Liver (tissue), 9 donors: Measurements from ENCODE around the gene YPEL5. TPM values are rescaled to one million over a fixed set of nuclear protein-coding genes. Genes with fewer than 3 reads are reported as not detected.

Experiments
- DNase-seq: peaks from one replicate; pipeline ENCODE4 v3.0.0-alpha.2; 2017; ENCODE audit warnings: low spot score
- H3K27ac ChIP-seq, 2 donors: one replicate each; pipeline ENCODE4 v1.7.0; 2013; ENCODE audit warnings: inconsistent platforms in 2 of 2, low read length in 2 of 2, control low read depth in 1 of 2, low read depth in 1 of 2, mild to moderate bottlenecking in 1 of 2
- H3K27me3 ChIP-seq, 4 donors: one replicate each; pipeline versions ENCODE4 v1.6.1 to v1.7.0; 2013; ENCODE audit warnings: low read length in 3 of 4, inconsistent platforms in 1 of 4, mild to moderate bottlenecking in 1 of 4, moderate library complexity in 1 of 4; ENCODE audit not compliant: control insufficient read depth in 4 of 4, insufficient read depth in 4 of 4
- H3K36me3 ChIP-seq, 4 donors: one replicate each; pipeline versions ENCODE4 v1.6.1 to v1.7.0; 2013; ENCODE audit warnings: low read length in 3 of 4, mild to moderate bottlenecking in 3 of 4, low read depth in 1 of 4, moderate library complexity in 1 of 4; ENCODE audit not compliant: control insufficient read depth in 4 of 4, insufficient read depth in 3 of 4
- H3K4me1 ChIP-seq, 4 donors: one replicate each; pipeline versions ENCODE4 v1.6.1 to v1.7.0; 2013; ENCODE audit warnings: low read length in 3 of 4, mild to moderate bottlenecking in 3 of 4, moderate library complexity in 1 of 4; ENCODE audit not compliant: control insufficient read depth in 4 of 4, insufficient read depth in 4 of 4
- H3K4me3 ChIP-seq, 3 donors: one replicate each; pipeline versions ENCODE4 v1.6.1 to v1.7.0; 2013; ENCODE audit warnings: low read length in 3 of 3, control low read depth in 1 of 3, low read depth in 1 of 3, mild to moderate bottlenecking in 1 of 3
- H3K9ac ChIP-seq, 2 donors: one replicate each; pipeline ENCODE4 v1.7.0; 2013; ENCODE audit warnings: low read length in 2 of 2, mild to moderate bottlenecking in 2 of 2, moderate library complexity in 2 of 2, control low read depth in 1 of 2, low read depth in 1 of 2
- H3K9me3 ChIP-seq, 4 donors: one replicate each; pipeline versions ENCODE4 v1.6.1 to v1.7.0; 2013; ENCODE audit warnings: low read length in 3 of 4; ENCODE audit not compliant: control insufficient read depth in 4 of 4
- EGR1 ChIP-seq, 2 donors: IDR thresholded peaks; 2 replicates each; pipeline ENCODE4 v1.6.1; 2016 to 2018; ENCODE audit warnings: antibody characterized with exemption in 2 of 2, low read depth in 2 of 2
- FOXA2 ChIP-seq: IDR thresholded peaks from 2 replicates; pipeline ENCODE4 v1.6.1; 2016; ENCODE audit warnings: antibody characterized with exemption
- GABPA ChIP-seq, 2 donors: IDR thresholded peaks in 1 of 2; conservative IDR thresholded peaks in 1 of 2; 2 replicates each; pipeline ENCODE4 v1.6.1; 2016; ENCODE audit warnings: antibody characterized with exemption in 2 of 2, mild to moderate bottlenecking in 1 of 2, moderate library complexity in 1 of 2
- HNF4A ChIP-seq, 2 donors: conservative IDR thresholded peaks; 2 replicates each; pipeline ENCODE4 v1.6.1; 2016; ENCODE audit warnings: antibody characterized with exemption in 2 of 2, mild to moderate bottlenecking in 2 of 2
- HNF4G ChIP-seq: IDR thresholded peaks from 2 replicates; pipeline ENCODE4 v1.6.1; 2016; ENCODE audit warnings: antibody characterized with exemption
- JUND ChIP-seq, 2 donors: IDR thresholded peaks; 2 replicates each; pipeline ENCODE4 v1.6.1; 2016; ENCODE audit warnings: antibody characterized with exemption in 2 of 2
- NR2F2 ChIP-seq: IDR thresholded peaks from 2 replicates; pipeline ENCODE4 v1.6.1; 2016; ENCODE audit warnings: antibody characterized with exemption
- RAD21 ChIP-seq, 2 donors: IDR thresholded peaks; 2 replicates each; pipeline ENCODE4 v1.6.1; 2016; ENCODE audit warnings: antibody characterized with exemption in 2 of 2, mild to moderate bottlenecking in 2 of 2
- RXRA ChIP-seq, 2 donors: IDR thresholded peaks; 2 replicates each; pipeline ENCODE4 v1.6.1; 2017 to 2018; ENCODE audit warnings: antibody characterized with exemption in 2 of 2, mild to moderate bottlenecking in 1 of 2
- SP1 ChIP-seq: IDR thresholded peaks from 2 replicates; pipeline ENCODE4 v1.6.1; 2018; ENCODE audit warnings: antibody characterized with exemption, mild to moderate bottlenecking
- YY1 ChIP-seq: IDR thresholded peaks from 2 replicates; pipeline ENCODE4 v1.6.1; 2016; ENCODE audit warnings: antibody characterized with exemption, mild to moderate bottlenecking
- WGBS: extraction: QIAGEN DNeasy Blood & Tissue Kit; methylation state at CpG from one replicate; pipeline ENCODE4 v1.1.7; 2013; 5-methylcytosine and 5-hydroxymethylcytosine counted together
- polyA plus RNA-seq, 2 donors: library from polyadenylated mRNA; stranded (reverse) in 1 of 2; unstranded in 1 of 2; fragments of 200-250 nt in 1 of 2; fragments of >200 nt in 1 of 2; fragmentation: Nextera tagmentation in 1 of 2; extraction: Ambion mirVana in 1 of 2; gene quantifications; one replicate each; pipeline versions ENCODE4 v1.2.1 to v1.2.3, GENCODE V29; 2013 to 2015
- total RNA-seq, 2 donors: library from RNA; depleted of rRNA; stranded (reverse); fragments of >200 nt; gene quantifications; one replicate each; pipeline ENCODE4 v1.2.3, GENCODE V29; 2014
- TF ChIP-seq, protein P1 (sequence below): IDR thresholded peaks from 2 replicates; pipeline ENCODE4 v1.6.1; 2016; ENCODE audit warnings: antibody characterized with exemption
- TF ChIP-seq, protein P2 (sequence below): IDR thresholded peaks from 2 replicates; pipeline ENCODE4 v1.6.1; 2016; ENCODE audit warnings: antibody characterized with exemption
- TF ChIP-seq, protein P3 (sequence below): IDR thresholded peaks from 2 replicates; pipeline ENCODE4 v1.6.1; 2016; ENCODE audit warnings: antibody characterized with exemption, mild to moderate bottlenecking
- TF ChIP-seq, protein P4 (sequence below): IDR thresholded peaks from 2 replicates; pipeline ENCODE4 v1.6.1; 2016; ENCODE audit warnings: antibody characterized with exemption
- donor health status: healthy.
- donor health status: healthy.
- donor health status: healthy.
- donor health status: healthy.
- donor health status: healthy.

YPEL5 gene
- total and polyA plus RNA-seq, 4 donors, result 20.4 to 62.8 (median 36.5) TPM

DNA sequence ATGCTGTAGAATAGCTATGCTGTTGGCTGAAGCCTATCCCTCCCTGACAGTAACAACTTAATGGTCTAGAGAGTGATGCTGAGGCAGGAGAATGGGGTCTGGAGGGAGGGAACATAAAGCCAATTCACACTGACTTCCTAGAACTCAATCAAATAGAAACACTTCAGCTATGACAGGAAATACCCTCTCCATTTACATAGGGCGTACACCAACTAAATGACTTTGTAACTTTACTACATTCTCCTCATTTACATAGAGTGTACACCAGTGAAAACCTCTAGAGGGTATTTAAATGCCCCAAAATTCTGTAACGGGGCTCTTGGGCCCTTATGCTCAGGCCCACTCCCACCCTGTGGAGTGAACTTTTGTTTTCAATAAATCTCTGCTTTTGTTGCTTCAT, 41.5 kb downstream of the YPEL5 start:
- H3K4me3 ChIP-seq, result no peak overlapping the region
- H3K27ac ChIP-seq, result no peak overlapping the region
- DNase-seq, result no peak
- H3K27me3 ChIP-seq, result no peaks in the 10 kb centered on the region
- WGBS, result 88% methylated on average over 2 of the region's 2 CpGs
- no peaks in the 10 kb centered on the region for H3K36me3 ChIP-seq
- no peak overlapping the region for H3K9ac ChIP-seq
- H3K4me1 ChIP-seq, result no peaks in the 10 kb centered on the region
- TF ChIP-seq, protein P1, sequence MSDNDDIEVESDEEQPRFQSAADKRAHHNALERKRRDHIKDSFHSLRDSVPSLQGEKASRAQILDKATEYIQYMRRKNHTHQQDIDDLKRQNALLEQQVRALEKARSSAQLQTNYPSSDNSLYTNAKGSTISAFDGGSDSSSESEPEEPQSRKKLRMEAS, result no peak
- TF ChIP-seq FOXA2 (no peak), HNF4G (no peak), EGR1 (IDR thresholded peaks at IDR 0.05; ENCODE audit: low read depth in 2 of 2) (no peak), HNF4A (conservative IDR thresholded peaks at IDR 0.05) (no peak), RXRA (IDR thresholded peaks at IDR 0.05) (no peak), SP1 (no peak), NR2F2 (no peak), GABPA (IDR thresholded peaks at IDR 0.05 in 1 of 2, conservative IDR thresholded peaks at IDR 0.05 in 1 of 2) (no peak)
- TF ChIP-seq, protein P2, sequence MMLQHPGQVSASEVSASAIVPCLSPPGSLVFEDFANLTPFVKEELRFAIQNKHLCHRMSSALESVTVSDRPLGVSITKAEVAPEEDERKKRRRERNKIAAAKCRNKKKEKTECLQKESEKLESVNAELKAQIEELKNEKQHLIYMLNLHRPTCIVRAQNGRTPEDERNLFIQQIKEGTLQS, result no peak
- TF ChIP-seq, protein P3, sequence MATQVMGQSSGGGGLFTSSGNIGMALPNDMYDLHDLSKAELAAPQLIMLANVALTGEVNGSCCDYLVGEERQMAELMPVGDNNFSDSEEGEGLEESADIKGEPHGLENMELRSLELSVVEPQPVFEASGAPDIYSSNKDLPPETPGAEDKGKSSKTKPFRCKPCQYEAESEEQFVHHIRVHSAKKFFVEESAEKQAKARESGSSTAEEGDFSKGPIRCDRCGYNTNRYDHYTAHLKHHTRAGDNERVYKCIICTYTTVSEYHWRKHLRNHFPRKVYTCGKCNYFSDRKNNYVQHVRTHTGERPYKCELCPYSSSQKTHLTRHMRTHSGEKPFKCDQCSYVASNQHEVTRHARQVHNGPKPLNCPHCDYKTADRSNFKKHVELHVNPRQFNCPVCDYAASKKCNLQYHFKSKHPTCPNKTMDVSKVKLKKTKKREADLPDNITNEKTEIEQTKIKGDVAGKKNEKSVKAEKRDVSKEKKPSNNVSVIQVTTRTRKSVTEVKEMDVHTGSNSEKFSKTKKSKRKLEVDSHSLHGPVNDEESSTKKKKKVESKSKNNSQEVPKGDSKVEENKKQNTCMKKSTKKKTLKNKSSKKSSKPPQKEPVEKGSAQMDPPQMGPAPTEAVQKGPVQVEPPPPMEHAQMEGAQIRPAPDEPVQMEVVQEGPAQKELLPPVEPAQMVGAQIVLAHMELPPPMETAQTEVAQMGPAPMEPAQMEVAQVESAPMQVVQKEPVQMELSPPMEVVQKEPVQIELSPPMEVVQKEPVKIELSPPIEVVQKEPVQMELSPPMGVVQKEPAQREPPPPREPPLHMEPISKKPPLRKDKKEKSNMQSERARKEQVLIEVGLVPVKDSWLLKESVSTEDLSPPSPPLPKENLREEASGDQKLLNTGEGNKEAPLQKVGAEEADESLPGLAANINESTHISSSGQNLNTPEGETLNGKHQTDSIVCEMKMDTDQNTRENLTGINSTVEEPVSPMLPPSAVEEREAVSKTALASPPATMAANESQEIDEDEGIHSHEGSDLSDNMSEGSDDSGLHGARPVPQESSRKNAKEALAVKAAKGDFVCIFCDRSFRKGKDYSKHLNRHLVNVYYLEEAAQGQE, result no peak
- no peaks in the 10 kb centered on the region for H3K9me3 ChIP-seq

DNA sequence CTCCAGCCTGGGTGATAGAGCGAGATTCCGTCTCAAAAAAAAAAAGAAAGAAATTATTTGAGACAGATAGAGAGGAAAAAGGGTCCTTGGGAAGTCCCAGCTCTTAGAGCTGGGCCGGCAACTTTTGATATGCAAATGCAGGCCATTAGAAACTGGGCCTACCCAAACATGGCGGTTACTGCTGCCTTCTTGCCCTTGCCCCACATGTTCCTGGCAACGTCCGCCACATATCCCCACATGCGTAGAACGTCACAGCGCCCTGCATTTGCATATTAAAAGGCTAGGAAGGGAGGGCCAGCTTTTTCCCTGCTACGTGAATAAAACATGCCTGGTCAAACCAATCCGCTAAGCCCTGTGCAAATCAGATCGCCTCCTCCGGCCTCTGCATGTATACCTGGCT, 43.8 kb downstream of the YPEL5 start:
- WGBS, result 94% methylated on average over 13 of the region's 13 CpGs
- TF ChIP-seq JUND (IDR thresholded peaks at IDR 0.05) (no peak), YY1 (no peak), SP1 (no peak), HNF4G (no peak), RAD21 (IDR thresholded peaks at IDR 0.05) (no peak), EGR1 (IDR thresholded peaks at IDR 0.05; ENCODE audit: low read depth in 2 of 2) (no peak), GABPA (IDR thresholded peaks at IDR 0.05 in 1 of 2, conservative IDR thresholded peaks at IDR 0.05 in 1 of 2) (no peak), RXRA (IDR thresholded peaks at IDR 0.05) (no peak), NR2F2 (no peak)
- TF ChIP-seq, protein P4, sequence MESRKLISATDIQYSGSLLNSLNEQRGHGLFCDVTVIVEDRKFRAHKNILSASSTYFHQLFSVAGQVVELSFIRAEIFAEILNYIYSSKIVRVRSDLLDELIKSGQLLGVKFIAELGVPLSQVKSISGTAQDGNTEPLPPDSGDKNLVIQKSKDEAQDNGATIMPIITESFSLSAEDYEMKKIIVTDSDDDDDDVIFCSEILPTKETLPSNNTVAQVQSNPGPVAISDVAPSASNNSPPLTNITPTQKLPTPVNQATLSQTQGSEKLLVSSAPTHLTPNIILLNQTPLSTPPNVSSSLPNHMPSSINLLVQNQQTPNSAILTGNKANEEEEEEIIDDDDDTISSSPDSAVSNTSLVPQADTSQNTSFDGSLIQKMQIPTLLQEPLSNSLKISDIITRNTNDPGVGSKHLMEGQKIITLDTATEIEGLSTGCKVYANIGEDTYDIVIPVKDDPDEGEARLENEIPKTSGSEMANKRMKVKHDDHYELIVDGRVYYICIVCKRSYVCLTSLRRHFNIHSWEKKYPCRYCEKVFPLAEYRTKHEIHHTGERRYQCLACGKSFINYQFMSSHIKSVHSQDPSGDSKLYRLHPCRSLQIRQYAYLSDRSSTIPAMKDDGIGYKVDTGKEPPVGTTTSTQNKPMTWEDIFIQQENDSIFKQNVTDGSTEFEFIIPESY, result no peak
- TF ChIP-seq, protein P3, result no peak
- Histone ChIP-seq H3K27ac (no peak overlapping the region), H3K4me3 (no peak overlapping the region), H3K4me1 (no peaks in the 10 kb centered on the region), H3K9ac (no peak overlapping the region), H3K27me3 (no peaks in the 10 kb centered on the region), H3K36me3 (no peaks in the 10 kb centered on the region), H3K9me3 (no peaks in the 10 kb centered on the region)
- DNase-seq, result no peak
